ENCODE data around the gene TTLL1.
"Not testable (repeated sequence)": the region's sequence is repeated elsewhere in the genome, so short reads cannot be mapped to it uniquely, and the experiment has no call there.

The TTLL1 gene

DNA sequence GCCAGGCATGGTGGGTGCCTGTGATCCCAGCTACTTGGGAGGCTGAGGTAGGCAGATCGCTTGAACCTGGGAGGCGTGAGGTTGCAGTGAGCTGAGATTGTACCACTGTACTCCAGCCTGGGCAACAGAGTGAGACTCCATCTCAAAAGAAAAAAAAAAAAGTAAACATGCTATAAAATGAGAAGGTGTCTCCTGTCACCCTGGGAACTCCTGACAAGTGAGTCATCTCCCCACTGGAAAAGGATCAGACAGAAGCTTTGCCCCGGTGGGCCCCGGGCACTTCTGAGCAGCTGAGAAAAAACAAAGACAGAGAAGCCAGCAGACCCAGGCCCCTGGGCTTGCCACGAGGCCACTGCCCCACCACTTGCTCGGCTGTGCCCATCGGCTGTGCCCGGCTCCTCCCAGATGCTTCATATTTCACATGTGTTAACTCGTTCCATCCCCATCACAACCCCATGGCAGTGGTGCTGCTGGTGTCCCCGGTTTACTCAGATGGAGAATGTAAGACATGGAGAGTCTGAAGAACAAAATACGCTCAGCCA is 22.3 kb downstream of the TTLL1 start:
- DNase-seq (ENCODE audit: low read depth) = no peak

DNA sequence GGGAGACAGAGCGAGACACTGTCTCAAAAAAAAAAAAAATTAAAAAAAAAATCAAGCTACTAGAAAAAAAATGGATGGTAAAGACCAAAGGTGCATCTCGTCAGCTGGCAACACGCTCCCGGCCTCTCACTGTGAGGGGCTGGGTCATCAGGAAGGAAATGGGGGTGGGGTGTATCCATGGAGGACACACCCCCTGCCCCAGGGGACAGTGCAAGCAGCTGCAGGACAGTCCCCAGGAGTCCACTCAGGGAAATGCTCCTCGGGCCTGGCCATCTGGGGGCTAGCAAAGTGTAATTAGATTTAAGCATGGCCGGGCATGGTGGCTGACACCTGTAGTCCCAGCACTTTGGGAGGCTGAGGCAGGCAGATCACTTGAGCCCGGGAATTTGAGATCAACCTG is 23.1 kb downstream of the TTLL1 start:
- DNase-seq (ENCODE audit: low read depth) = no peak

DNA sequence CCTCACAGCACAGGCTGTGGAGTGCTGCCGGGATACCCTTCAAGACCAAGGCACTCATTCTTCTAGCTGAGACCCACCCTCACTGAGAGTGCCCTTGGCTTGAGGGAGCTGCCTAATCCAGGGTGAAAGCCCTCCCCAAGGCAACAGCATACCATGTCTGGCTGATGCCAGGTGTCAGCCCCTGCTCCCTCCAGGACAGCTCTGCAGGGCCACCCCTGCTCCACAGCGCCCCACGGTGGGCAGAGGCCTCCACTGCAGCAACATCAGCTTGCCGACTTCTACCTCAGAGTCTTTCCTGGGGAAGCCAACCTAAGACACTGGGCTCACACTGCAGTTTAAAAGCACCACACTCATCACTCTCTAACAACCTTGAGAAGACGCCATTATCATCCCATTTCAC is 29.0 kb downstream of the TTLL1 start:
- no peak for DNase-seq (ENCODE audit: low read depth)

DNA sequence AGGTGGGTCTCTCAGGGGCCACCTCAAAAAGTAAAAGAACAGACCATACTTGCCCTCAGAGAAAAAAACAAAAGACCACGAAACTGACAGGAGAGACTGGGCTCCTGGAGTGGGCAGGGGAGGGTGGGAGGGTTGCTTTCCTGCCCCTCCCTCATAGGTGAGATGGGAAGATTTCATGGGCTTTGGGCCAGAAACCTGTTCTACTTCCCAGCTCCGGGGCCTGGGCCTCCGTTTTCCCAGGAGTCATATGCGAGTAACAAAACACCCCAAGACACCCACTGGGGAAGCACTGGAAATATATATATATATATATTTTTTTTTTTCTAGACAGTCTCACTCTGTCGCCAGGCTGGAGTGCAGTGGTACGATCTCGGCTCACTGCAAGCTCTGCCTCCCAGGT is 31.6 kb downstream of the TTLL1 start:
- no peak for DNase-seq (ENCODE audit: low read depth)

DNA sequence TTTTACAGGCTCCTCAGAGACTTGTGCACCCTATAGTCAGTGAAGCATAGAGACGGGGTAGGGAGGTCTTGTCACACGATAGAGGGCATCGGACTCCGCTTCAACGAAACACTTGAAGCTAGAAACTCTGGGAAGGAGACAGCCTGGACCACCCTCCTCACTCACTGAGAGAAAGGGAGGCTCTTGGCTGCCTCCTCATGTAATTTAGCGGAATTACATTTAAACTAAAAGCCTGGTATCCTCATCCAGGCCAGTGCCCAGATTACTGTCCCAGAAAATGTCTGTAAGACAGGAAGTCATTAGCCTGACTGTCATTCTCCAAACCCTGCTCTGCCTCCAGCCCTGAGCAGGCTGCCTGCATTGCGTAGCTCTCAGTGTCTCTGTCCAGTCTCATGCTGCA is 36.0 kb downstream of the TTLL1 start:
- DNase-seq (ENCODE audit: low read depth) = no peak

DNA sequence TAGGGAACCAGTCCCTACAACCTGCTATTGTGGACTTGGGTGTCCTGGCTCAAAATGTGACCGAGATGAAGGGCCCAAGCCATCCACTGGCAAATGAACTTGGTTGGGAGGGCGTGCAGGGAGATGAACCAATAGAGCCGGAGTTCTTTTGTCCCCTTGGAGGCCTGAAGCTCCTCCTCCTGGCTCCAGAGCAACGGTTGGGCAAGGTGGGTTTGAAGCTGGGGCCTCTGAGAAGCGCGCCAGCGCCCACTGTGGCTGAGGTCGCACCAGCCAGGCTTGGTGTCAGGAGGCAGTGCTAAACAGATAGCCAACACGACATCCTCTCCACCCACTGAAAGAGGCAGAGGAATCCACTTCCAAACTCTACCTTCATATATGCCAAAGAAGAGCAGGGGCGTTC is 38.2 kb downstream of the TTLL1 start:
- DNase-seq (ENCODE audit: low read depth) = no peak

DNA sequence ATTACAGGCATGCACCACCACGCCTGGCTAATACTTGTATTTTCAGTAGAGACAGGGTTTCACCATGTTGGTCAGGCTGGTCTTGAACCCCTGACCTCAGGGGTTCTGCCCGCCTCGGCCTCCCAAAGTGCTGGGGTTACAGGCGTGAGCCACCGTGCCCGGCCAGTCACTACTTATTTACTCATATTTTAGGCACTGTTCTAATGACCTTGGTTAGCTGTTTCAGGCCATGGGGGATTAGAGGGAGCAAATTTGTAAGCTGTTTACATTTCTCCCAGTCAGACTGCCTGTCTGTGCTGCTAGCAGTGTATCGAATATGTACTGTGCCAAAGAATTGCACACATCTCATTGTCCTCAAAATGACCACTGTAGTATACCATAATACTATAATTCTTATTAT is 41.6 kb downstream of the TTLL1 start:
- no peak for DNase-seq (ENCODE audit: low read depth)

DNA sequence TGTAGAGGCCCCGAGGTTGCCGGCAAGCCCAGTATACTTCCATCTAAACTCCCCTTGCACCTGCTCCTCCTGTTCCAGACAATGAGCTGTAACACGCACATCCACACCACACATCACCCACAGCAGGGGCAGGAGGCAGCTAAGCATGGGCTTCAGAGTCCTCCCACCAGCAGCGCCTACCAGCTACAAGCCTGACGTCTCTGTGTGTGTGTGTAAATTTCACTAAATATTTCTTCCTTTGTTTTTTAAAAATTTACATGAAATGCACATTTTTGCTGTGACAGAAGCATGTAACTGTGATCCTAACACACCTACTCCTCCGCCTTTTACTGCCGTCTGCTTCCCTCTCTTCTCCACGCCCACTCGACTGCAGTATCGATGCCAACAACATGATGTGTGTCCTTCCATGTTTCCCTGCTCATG is 44.9 kb downstream of the TTLL1 start:
- DNase-seq (ENCODE audit: low read depth) = no peak

DNA sequence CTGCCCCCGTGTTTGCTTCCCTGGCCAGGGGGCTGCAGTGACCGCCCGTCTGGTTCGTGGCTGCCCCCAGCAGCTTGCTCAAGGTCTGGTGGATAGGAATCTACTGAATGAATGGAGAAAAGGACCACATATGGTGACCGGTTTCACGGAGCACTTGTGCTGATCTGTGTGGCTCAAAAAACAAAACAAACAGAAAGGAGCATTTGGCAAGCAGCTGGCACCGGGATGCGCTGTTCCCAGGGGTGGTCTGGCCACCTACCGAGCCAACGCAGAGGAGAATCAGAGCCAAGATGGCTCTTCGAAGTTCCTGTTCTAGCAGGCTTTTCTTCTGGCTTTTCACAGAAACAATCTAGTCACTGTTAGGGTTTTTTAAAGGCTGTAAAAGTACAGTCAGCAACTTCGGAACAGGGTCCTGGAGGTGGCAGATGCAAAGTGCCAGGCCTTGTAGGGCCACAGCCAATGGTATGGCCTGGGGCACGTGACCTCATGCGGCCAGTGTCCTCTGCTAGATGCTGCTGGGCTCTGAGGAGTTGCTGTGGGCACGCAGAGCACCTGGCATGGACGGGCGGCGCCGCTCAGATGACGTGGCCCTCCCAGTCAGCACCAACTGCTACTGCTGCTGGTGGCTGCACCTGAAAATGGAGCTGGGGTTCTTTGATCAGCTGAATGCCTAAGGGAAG is 47.0 kb downstream of the TTLL1 start:
- no peak for DNase-seq (ENCODE audit: low read depth)

DNA sequence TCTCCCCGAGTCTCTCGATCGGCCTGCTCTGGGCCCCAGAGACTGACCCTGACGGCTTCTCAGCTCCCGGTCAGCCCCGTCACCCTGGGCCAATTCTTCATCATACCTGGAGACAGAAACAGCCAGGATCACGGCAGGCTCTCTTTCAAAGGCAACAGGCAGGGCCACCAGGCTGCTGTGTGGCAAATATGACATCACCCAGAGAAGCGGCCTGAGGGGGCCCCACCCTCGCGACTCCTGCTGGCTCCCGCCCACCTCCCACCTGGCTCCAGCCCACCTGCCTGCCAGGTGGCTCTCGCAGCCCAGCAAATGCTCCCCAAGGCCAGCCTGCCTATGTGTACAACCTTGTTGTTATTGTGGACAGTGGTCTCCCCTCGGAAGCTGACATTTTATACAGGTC is 49.4 kb downstream of the TTLL1 start:
- DNase-seq (ENCODE audit: low read depth) = no peak

DNA sequence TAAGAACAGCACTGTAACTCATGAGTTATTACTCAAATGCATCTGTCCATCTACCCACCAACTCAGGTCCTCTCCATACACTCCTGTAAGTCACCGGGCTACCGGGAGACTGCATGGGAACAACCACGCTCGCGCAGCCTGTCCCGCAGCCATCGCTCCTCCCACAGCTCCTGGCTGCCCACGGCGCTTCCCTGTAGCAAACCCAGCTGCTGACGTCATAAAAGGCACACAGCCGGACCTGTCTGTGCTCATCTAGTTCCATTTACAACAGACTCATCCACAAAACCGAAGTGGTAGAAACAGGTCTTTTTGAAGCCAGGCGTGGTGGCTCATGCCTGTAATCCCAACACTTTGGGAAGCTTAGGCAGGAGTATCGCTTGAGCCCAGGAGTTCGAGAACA is 50.9 kb downstream of the TTLL1 start:
- no peak for DNase-seq (ENCODE audit: low read depth)

DNA sequence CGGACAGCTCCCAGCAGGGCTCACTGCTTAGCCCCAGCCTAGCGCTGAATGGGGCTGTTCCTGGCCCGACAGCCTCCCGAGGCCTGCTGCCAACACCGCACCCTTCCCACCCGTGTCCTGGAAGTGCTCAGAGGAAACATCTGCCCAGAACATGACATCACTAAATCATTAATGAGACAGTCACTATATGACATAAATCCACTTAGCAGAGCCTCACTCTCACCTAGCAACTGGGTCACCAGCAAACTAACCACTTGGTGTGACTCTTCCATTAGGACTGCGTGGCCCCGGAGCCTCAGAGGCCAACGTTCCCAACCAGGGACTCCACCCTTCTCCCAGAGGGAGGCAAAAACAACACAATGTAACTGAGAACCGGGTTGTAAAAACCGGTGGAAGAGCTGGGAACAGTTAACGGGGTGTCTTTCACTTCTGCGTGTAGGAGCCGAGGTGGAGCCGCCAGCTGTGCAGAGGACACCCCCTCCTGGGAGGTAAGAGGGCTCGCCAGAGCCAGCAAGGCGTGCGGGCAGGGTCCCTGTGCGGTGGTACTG is 52.8 kb downstream of the TTLL1 start:
- no peak for DNase-seq (ENCODE audit: low read depth)

DNA sequence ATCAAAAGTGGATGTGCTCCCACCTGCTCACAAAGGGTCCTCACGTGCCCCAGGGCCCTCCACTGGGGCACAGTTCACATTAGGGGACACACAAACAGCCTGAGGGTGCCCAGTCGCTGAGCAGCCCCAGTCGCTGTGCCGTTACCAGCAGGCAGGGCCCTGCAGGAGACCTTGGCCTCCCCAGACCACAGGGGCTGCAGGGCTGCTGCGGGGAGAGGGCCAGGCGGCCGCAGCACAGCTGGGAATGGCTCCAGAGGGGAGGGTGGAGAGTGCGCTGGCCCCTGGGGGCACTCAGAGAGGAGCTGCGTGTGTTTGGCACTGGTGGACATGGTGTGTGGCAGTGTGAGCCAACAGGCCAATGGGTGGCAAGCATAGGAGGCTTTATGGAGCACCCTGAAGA is 53.9 kb downstream of the TTLL1 start:
- no peak for DNase-seq (ENCODE audit: low read depth)

DNA sequence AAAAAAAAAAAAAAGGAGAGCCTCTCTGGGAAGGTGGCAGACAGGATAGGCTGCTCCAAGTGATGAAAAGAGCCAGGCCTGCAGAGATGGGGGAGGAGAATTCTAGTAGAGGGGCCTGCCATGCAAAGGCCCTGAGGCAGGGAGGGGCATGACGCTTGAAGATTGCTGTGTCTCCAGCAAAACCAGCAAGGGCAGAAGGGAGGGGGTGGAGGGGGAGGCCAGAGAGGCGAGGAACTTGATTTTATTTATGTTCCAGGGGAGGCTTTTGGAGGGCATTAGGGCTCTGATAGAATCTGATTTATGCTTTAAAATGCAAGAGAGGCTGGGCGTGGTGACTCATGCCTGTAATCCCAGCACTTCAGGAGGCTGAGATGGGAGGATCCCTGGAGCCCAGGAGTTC is 57.6 kb downstream of the TTLL1 start:
- DNase-seq (ENCODE audit: low read depth) = no peak

DNA sequence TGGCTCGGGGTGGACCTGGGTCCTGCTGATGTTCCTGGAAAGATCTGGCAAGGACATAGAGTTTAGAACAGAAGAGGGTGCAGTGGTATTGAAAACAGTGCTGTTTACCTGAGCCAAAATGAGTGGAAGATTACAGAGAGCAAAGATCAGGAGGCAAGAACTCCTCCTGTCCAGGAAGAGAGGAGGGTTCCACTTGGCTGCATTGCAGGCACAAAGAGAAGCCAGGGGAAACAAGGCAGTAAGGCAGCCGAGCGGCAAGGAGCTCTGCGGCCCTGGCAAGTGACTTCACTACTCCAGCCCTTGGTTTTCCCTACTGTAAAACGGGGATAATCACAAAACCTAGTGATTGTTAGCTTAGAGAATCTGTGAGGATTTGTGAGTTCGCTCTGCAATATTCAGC is 70.6 kb downstream of the TTLL1 start:
- DNase-seq (ENCODE audit: low read depth) = no peak

DNA sequence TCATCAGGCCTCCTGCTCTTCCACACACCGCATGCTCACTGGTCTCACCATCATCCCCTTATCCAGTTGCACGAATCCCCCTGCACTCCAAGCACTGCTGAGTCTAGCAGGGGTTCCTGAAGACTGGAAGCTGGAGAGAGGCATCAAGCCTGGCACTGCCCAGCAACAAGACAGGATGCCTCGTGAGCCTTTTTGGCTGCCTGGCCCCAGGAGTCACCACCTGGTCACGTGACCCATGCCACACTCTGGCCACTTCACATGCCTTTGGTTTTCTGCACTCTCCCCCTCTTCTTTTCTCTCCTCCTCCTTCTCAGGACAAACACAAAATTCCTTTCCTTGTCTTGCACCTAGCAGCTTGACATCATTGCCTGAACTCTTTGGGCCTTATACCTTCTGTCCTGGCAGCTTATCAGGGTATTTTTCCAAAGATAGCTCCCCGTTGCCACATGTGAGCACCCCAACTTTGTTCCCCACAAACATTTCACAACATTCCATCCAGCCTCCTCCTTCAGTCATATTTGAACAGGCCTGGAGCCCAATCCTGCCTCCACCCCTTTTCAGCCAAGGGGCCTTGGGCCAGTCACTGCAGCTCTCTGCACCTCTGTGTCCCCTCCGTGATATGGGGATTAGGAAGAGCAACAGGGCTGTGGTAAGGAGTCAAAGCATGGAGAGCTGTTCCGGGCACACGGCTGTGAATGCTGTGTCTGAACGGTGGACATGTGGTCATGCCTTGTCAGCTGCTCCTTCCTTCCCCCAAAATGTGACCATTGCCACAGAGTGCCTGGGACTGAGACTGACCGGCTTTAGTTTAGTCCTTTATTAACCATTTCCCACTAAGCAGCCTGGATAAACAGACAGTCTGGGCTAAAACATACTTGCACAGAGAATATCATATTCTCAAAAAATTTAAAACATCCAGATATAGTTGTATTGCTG is 71.4 kb downstream of the TTLL1 start:
- DNase-seq (ENCODE audit: low read depth) = no peak

DNA sequence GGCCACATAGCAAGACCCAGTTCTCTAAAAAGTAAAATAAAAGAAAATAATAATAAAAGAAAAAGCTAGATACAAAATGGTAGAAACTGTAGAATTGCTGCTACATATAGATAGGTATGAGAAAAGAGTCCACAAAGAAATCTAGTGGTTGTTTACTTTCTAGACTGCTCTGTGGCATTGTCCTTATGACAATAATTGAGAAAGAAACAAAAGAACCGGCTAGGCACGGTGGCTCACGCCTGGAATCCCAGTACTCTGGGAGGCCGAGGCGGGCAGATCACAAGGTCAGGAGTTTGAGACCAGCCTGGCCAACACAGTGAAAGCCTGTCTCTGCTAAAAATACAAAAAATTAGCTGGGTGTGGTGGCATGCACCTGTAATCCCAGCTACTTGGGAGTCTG is 73.0 kb downstream of the TTLL1 start:
- DNase-seq (ENCODE audit: low read depth) = not testable (repeated sequence)

DNA sequence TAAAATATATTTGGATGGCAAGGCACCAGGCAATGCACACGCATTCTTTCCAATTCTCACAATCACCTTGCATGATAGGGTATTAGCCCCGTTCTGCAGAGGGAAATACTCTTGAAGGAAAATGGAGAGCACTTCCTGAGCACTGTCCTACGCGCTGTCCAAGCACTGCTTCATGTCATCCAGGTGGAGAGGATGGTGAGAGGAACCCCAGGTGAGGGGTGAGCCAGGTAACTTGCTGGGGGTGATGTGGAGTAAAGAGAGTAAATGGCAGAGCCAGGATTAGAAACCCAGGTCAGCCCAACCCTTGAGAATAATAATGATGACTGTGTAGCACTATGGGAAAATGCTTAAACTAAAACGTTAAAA is 73.5 kb downstream of the TTLL1 start:
- no peak for DNase-seq (ENCODE audit: low read depth)

DNA sequence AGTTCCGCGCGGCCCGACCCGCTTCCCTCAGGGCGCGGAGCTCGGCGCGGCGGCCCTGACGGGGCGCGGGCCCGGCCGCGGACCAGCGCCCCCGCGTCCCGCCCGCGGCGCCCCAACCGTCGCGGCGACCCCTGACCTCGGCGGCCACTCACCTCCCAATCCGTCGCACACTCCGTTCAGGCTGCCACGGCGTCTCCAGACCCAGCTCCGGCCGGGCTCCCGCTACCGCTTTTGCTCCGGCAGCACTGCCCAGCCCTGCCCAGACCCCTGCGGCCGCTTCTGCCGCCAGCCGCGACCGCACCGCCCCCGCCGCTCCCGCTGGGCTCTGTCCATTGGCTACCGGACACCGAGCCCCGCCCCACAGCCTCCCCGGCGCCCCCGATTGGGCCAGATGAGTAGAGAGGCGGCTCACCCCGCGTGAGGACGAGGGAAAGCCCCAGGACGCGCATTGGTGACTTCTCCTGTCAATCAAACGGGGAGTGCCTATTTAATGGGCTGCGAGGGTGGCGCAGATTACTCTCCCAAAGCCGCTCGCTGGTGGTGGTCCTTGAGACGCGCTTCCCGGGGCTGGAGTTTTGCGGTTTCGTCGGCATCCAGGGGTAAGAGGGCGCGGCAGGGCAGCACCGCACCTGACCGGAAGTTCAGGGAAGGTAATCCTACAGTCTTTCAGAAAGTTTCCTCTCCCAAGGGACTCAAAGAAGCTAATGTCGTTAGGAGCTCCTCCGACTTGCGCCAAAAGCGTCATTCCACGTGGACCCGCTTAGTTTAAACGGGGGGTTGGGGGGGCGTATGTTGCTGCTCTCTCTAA is 74.1 kb downstream of the TTLL1 start, which contains the start of gene PACSIN2:
PACSIN2 (minus strand) TSS at position 281 of the 808 bp plus-strand sequence. CDS start 103,069 bp downstream, outside the sequence.
- peak; percentile 98 for DNase-seq (ENCODE audit: low read depth)

DNA sequence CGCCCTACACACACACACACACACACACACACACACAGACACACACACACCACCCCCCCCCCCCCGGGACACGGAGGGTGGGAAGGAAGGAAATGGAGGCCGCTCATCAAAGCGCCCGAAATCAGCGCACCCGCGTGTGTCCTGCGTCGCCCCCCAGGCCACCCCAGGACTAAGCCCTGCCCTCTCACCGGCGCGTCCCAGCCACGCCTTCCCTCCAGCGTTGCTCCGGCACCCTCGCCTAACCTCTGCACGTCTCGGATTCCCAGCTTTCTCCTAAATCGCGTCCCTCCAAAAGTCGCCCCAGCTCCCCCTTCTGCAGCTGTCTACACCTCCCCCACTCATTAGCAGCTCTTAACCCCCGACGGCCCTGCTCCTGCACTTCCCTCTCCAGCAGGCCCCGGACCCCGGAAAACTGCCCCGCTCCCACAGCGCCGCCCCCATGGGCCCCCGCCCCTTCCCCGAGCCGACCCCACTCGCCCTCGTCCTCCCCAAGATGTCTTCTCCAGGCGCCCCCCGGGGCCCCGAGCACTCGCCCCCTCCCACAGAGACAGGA is 74.8 kb downstream of the TTLL1 start:
- peak; percentile 15 for DNase-seq (ENCODE audit: low read depth)
